C4-2B (cell line): ENCODE results near the gene STX8.

Source experiments
- CTCF ChIP-seq: fragments of 450-650 bp; conservative IDR thresholded peaks from 2 replicates; pipeline ENCODE4 v1.5.1; 2017; ENCODE audit warnings: mild to moderate bottlenecking
- ZFX ChIP-seq: fragments of 450-650 bp; IDR thresholded peaks from 2 replicates; pipeline ENCODE4 v1.6.1; 2017

- TF ChIP-seq CTCF (no peak), ZFX (no peak)
Measured at GRCh38 chr17:9221922-9222180, 353.8 kb downstream of the STX8 start.
